Fibroblast of skin of left quadriceps (primary cell): ENCODE data around the gene PSPH.

Experiments
- DNase-seq, 2 experiments: peaks; one replicate each; pipeline ENCODE4 v3.0.0-alpha.2; 2013; ENCODE audit warnings: low read depth in 2 of 2

Gene PSPH

GRCh38 chr7:56007167-56007652 is 44.0 kb downstream of the PSPH start:
- DNase-seq, result no peak

DNA sequence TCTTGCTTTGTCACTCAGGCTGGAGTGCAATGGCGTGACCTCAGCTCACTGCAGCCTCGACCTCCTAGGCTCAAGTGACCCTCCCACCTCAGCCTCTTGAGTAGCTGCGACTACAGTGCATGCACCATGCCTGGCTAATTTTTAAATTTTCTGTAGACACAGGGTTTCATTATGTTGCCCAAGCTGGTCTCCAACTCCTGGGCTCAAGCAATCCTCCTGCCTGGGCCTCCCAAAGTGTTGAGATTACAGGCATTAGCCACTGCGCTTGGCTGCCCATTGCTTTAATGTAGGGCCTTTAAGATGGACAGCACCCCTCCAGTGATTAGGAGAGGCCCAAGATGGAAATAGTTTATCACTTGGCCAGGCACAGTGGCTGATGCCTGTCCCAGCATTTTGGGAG is 47.5 kb downstream of the PSPH start:
- no peak for DNase-seq

GRCh38 chr7:55996856-55997500 is 54.3 kb downstream of the PSPH start:
- DNase-seq, result no peak

GRCh38 chr7:55992346-55992745 is 58.9 kb downstream of the PSPH start:
- DNase-seq, result no peak

DNA sequence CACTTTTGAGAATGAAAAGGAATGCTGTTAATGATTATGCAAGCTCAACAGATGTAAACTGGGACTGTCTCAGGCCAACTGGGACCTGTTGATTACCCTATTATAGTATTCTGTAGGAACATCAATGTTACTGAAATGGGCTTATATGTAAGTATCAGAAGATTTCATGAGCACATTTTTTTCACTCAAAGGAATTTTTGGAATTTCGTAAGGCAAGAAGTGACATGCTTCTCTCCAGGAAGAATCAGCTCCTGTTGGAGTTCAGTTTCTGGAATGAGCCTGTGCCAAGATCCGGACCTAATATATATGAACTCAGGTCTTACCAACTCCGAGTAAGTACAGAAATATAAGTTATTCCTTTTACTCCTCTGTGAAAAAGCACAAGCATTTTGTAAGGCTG is 67.7 kb downstream of the PSPH start:
- DNase-seq, result no peak

DNA sequence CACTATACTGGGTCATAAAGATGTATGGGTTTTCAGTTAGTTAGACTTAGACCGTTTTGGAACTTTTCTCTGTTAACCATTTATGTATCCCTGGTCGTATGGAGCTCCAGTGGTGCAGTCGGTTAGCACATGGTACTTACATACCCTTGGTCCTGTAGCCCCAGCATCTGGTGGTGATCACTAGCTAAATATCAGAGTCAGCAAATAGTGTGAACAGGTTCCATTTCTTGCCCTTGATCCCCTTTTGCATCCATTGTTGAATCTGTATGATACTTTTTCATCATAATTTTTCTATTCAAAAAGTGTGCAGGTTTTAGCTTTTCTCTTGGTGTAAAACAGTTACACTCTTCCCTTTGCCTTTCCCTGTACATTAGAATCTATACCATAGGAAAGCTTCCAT is 71.0 kb downstream of the PSPH start:
- DNase-seq, result no peak

- DNase-seq, result peak; percentile 68 to 74
Measured at GRCh38 chr7:55977831-55978230, 73.4 kb downstream of the PSPH start.

GRCh38 chr7:55975988-55976633 is 75.1 kb downstream of the PSPH start:
- no peak for DNase-seq

DNA sequence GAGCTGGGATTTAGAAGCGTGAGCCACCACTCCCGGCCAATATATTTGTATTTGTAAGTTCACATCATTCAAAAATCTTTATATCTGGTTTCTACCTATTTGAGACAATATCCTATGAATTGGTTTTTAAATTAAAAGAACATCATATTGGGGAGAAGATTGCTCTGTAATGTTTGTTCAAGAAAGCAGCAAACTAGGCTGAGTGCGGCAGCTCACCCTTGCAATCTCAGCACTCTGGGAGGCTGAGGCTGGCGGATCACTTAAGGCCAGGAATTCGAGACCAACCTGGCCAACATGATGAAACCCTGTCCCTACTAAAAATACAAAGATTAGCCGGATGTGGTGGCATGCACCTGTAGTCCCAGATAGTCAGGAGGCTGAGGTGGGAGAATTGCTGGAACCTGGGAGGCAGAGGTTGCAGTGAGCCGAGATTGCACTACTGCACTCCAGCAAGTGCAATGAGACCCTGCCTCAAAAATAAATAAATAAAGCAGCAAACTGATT is 77.4 kb downstream of the PSPH start:
- DNase-seq, result no peak

- no peak for DNase-seq
Measured at GRCh38 chr7:55970978-55971377, 80.3 kb downstream of the PSPH start.

GRCh38 chr7:55970561-55970960 is 80.7 kb downstream of the PSPH start:
- no peak for DNase-seq

DNA sequence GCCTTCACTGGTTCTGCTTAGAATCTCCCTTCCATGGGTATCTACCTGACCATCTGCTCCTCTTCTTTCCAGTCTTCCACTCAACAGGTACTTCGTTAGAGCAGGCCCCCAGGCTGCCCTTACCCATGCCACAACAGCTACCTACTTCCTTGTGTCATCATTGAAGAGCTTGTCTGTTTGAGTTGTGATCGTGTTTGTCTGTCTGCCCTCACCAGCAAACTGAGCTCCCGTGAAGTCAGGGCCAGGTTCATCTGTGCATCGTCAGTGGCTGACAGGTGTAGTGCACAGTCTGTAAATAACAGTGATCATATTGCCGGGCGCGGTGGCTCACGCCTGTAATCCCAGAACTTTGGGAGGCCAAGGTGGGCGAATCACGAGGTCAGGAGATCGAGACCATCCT is 81.9 kb downstream of the PSPH start:
- DNase-seq, result no peak

GRCh38 chr7:55966851-55967250 is 84.4 kb downstream of the PSPH start:
- DNase-seq, result no peak

DNA sequence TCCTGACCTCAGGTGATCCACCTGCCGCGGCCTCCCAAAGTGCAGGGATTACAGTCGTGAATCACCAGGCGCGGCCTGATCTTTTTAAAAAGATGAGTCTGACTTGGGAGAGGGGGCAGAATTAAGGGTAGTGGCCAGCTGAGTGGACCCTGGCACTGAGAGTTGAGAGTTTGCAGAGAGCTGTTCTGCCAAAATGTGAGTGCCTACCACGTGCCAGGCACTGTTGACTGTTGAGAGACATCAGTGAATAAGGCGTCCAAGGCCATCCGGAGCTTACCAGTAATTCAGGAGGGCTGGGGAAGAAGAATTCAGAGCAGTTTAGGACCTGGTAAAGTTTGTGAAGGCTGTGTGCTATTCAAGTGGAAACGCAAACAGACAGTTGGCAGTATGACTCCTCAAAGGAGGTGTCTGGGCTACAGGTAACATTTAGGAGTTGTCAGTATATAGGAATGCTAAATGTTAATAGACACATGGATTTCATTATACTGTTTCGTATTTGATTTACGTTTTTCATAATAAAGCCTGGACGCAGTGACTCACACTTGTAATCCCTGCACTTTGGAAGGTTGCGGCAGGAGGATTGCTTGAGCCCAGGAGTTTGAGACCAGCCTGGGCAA is 85.3 kb downstream of the PSPH start:
- peak; percentile 68 to 69 for DNase-seq

GRCh38 chr7:55965100-55965470 is 86.2 kb downstream of the PSPH start:
- DNase-seq, result no peak

DNA sequence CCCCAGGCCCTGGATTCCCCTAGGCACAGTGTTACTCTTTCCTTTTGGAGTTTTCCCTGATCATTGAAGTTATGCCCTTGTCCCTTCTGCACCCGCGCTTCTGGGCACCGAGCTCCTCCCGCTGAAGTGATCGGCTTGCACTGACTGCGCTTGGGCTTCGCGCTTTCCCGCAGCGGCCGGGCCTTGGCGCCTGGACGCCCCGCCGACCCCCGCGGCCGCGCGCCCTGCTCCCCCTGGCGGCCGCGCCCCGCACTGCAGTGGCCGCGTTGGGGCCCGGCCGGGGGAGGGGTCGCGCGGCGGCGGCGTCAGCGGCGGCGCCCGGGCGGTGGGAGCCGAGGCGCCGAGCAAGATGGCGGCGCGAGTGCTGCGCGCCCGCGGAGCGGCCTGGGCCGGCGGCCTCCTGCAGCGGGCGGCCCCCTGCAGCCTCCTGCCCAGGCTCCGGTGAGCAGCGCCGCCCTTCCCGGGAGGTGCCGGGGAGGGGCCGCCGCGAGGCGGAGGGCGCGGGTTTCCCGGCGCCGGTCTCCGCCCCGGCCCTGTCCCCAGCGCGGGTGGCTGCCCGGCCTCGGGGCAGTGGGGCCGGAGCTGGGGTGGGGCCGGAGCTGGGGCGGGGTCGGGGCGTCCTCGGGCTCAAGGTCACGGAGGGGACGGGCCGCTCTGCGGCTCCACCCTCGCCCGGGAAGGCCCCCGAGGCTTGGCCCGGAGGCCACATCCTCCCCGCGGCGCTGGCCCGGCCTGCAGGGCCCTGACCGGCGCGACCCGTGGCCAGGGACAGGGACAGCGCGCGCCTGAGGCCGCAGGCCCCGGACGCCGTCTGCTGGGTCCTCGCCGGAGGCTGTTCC is 86.8 kb downstream of the PSPH start, which contains the start of gene NIPSNAP2:
NIPSNAP2 (plus strand) TSS at position 325 of the 839 bp plus-strand sequence; CDS start at position 350, 25 bp downstream.
- DNase-seq, result peak in 1 of 2 experiments; percentile 25

DNA sequence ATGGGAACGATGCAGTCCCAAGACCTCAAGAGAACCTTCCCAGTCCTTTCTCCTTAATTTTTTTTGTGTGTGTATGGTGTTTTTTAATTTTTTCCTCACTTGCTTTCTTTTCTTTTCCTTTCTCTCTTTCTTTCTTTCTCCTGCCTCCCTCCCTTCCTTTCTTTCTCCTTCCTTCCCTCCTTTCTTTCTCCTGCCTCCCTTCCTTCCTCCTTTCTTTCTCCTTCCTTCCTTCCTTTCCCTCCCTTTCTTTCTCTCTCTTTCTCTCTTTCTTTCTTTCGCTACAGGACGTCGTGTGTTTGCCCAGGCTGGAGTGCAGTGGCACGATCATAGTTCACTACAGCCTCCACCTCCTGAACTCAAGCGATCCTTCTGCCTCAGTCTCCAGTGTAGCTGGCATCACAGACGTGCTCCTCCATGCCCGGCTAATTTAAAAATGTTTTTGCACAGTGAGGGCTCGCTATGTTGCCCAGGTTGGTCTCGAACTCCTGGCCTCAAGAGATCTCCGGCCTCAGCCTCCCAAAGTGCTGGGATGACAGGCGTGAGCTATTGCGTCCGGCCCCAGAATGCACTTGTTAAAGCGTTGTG is 87.6 kb downstream of the PSPH start:
- DNase-seq, result no peak

DNA sequence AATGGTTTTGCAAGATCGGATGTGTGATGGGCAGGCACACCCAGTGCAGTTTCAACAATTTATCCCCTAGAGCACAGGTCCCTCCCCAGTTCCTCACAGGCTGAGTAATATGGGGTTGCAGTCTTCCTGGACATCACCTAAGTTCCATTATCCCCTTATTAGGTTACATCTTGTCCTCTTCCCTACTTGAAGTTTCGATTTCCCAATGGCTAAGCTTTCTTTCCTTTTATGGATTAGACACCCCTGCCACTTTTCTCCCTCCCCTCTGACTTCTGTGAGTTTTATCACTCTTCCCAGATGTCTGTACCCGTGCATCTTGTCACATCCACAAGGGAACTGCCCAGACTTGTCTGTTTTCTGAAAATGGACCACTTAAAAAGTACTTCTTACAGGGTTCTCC is 89.2 kb downstream of the PSPH start:
- no peak for DNase-seq
